K562 (cell line): Measurements from ENCODE around the gene GYS1.
A peak's percentile ranks its signal among the peaks of the same experiment; 100 is the strongest.

Source experiments
- CTBP1 ChIP-seq: fragments of 450-650 bp; IDR thresholded peaks from 2 replicates; pipeline ENCODE4 v1.6.1; 2016; ENCODE audit warnings: borderline replicate concordance
- CTCF ChIP-seq, 3 experiments: IDR thresholded peaks in 2 of 3; conservative IDR thresholded peaks in 1 of 3; 2 replicates each; pipeline ENCODE4 v1.5.1; 2011 to 2012; ENCODE audit warnings: low read length in 3 of 3, mild to moderate bottlenecking in 3 of 3, control low read depth in 2 of 3, improper control_type of control experiment in 1 of 3, inconsistent platforms in 1 of 3, low read depth in 1 of 3, mixed read lengths in 1 of 3, moderate library complexity in 1 of 3; ENCODE audit not compliant: insufficient read depth in 2 of 3
- HOMEZ ChIP-seq: fragments of 250-450 bp; sonication (Bioruptor Pico); IDR thresholded peaks from 2 replicates; pipeline ENCODE4 v1.4.0; 2020; ENCODE audit warnings: mild to moderate bottlenecking, moderate library complexity
- KAT7 ChIP-seq: sonication (generic); formaldehyde crosslinking; IDR thresholded peaks from 2 replicates; pipeline ENCODE4 v1.8.0; 2022; ENCODE audit warnings: missing genetic modification reagents, mild to moderate bottlenecking, borderline replicate concordance
- KLF6 ChIP-seq: fragments of 250-450 bp; sonication (Bioruptor Pico); IDR thresholded peaks from 2 replicates; pipeline ENCODE4 v1.4.0; 2020; ENCODE audit warnings: mild to moderate bottlenecking, moderate library complexity, borderline replicate concordance
- MTA1 ChIP-seq: fragments of 450-650 bp; IDR thresholded peaks from 2 replicates; pipeline ENCODE4 v1.6.1; 2017; ENCODE audit warnings: borderline replicate concordance
- NRF1 ChIP-seq, 2 experiments: fragments of 450-650 bp; IDR thresholded peaks in 1 of 2; conservative IDR thresholded peaks in 1 of 2; 2 replicates each; pipeline ENCODE4 v1.6.1; 2014; ENCODE audit warnings: mild to moderate bottlenecking in 2 of 2
- PATZ1 ChIP-seq: fragments of 250-450 bp; sonication (Bioruptor Pico); IDR thresholded peaks from 2 replicates; pipeline ENCODE4 v1.5.0; 2020; ENCODE audit warnings: mild to moderate bottlenecking, borderline replicate concordance
- RBM15 ChIP-seq: fragments of 200-400 bp; formaldehyde crosslinking; IDR thresholded peaks from 2 replicates; pipeline ENCODE4 v1.6.1; 2018; ENCODE audit warnings: mild to moderate bottlenecking, low read length, moderate library complexity; ENCODE audit not compliant: insufficient read depth
- ZNF274 ChIP-seq: IDR thresholded peaks from 2 replicates; pipeline ENCODE4 v1.6.1; 2011; ENCODE audit warnings: low read depth, mild to moderate bottlenecking, low read length, moderate library complexity, borderline replicate concordance
- ZZZ3 ChIP-seq: fragments of 450-650 bp; IDR thresholded peaks from 2 replicates; pipeline ENCODE4 v1.6.1; 2016; ENCODE audit warnings: antibody characterized with exemption, mild to moderate bottlenecking, moderate library complexity

GRCh38 chr19:49014123-49014869 lies 21.2 kb upstream of the GYS1 start:
- TF ChIP-seq MTA1 (no peak), HOMEZ (CRISPR knock-in tag) (no peak), CTCF (IDR thresholded peaks at IDR 0.05 in 2 of 3, conservative IDR thresholded peaks at IDR 0.05 in 1 of 3; ENCODE audit: insufficient read depth in 2 of 3, low read depth in 1 of 3, low read length in 3 of 3) (no peak), KAT7 (no peak), PATZ1 (CRISPR knock-in tag) (no peak), NRF1 (conservative IDR thresholded peaks at IDR 0.05 in 1 of 2, IDR thresholded peaks at IDR 0.05 in 1 of 2) (peak in 1 of 2 experiments; percentile 30; a peak in 1 of 4 replicates), KLF6 (CRISPR knock-in tag) (no peak), ZNF274 (no peak), RBM15 (no peak), ZZZ3 (no peak), CTBP1 (no peak)
